Left colon (tissue), 2 donors: ENCODE data around the gene RNF141. TPM values are rescaled to one million over a fixed set of nuclear protein-coding genes. Genes with fewer than 3 reads are reported as not detected.

ENCODE experiments used
- ATAC-seq: fragments of 200-7000 bp; cut with Tn5 transposase; one replicate; pipeline ENCODE4 v1.9.1; 2020; ENCODE audit warnings: mild to moderate bottlenecking, moderate library complexity
- DNase-seq, 2 donors: peaks; one replicate each; pipeline ENCODE4 v3.0.0-alpha.2; 2020
- intact Hi-C, 2 donors: fragments of 100-400 bp; cut with DNase I in 1 of 2; cut with micrococcal nuclease in 1 of 2; formaldehyde crosslinking; loops; one replicate each; pipeline versions ENCODE4 v1.11.2 to v1.14.0; 2022; cut with DNase I, micrococcal nuclease
- total RNA-seq, 2 donors: library from RNA; stranded (reverse); fragmentation: NEBNext Ultra II Directional; extraction: Animal tissue kit (Norgen Biotek cat#: 25700); gene quantifications; one replicate each; pipeline ENCODE4 v1.2.1, GENCODE V29; 2021
- donor health status: DM: no; HTN: no; CAD: no.
- donor health status: DM: yes; HTN: yes; CAD: no.

Gene RNF141
- total RNA-seq, 2 donors from 2014 or later = 36.5 to 40.4 TPM

DNA sequence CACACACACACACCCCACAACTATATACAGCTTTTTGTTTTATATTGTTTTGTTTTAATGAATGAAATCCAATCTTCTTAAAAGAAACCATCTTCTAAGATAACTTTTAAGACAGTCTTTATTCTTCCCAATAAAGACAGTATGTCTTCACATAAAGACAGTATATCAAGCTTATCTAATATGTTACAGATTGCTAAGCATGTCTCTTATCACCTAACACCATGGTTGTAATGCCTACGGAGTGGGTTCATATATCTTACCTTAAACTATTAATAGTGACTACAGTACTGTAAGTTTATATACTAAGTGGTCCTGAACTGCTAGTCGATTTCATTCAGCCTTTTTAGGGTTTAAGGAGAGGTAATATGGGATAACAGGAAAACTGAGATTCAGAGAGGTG, 8.5 kb downstream of the RNF141 start:
- no peak for DNase-seq
- intact Hi-C loops = no loop called here
- ATAC-seq = no peak

DNA sequence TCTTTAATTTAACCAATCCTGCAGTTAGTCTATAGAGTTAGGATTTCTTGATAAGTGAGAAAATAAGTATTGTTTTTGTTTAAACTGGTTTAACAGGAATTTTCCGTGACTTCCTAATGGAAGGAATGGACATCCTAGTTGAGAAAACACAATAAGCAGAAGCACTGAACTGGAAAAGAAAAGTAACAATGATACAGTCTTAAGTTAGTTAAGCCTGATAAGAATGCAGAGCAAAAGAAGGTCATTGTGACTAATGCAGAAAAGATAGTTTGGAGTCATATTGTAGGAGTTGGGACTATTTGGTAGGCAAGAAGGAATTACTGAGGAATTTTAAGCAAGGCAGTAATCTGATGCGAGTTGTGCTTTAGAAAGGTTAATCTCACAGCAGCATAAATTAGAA, 11.7 kb downstream of the RNF141 start:
- intact Hi-C loops = no loop called here
- no peak for ATAC-seq
- DNase-seq = no peak

- no peak for DNase-seq
- peak; percentile 58 for ATAC-seq
- intact Hi-C loops = no loop called here
These were observed 12.9 kb downstream of the RNF141 start for GRCh38 chr11:10528121-10528520.

DNA sequence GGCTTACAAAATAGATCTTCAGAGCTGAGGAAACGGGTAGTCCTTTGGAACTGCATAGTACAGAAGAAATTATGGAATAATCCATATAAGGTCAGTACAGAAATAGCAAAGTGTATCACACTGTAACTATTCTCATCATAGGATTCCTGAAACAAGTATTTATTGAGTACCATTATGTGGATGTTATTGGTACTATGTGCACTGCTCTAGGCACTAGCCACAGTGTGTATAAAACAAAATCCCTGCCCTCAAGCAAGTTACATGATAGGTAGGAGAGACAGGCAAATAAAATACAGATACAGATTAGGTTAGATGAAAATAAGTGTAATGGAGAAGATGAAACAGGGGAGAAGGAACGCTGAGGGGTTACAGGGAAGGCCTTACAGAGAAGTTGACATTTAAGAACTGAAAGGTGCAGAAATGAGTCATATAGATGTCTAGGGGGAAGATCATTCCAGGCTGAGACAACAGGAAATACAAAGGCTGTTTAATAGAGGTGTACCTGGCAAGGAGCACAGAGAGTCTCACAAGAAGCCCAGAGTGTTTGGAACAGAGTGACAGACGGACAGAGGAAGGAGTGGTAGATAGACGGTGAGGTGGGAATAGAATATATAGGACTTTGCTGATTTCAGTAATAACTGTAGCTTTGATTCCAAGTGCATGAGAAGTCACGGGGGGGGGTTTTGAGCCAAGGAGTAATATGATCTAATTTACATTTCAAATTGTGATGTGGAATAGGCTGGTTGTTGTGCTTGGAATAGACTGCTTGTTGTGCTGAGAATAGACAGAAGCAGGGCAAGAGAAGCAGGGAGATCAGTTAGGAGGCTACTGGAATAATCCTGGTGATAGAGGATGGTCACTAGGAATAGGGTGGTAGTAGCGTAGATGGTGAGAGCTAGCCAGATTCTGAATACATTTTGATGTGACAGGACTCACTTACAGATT, 13.7 kb downstream of the RNF141 start:
- ATAC-seq (peak; percentile 87), DNase-seq (no peak)
- intact Hi-C loops = no loop called here

DNA sequence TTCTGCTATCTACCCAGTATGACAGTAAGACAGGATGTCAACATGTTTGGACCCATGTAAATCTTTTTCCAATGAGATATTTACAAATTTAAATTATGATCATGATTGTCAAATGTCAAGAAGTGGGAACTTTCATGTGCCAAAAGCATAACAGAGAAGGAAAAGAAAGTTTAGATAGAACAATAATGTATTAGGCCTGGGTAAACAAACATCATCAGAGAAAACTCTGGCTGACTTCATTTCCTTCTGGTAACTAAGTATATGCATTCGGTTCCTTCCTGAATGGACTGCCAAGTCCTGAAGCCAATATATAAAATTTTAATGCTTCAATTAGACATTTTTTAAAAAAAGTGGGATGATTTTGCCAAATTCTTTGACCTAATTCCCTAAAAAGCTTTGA, 16.5 kb downstream of the RNF141 start:
- DNase-seq (no peak), ATAC-seq (no peak)
- intact Hi-C loops = no loop called here

- intact Hi-C loops = no loop called here
- no peak for DNase-seq
- ATAC-seq = no peak
These were observed 18.1 kb downstream of the RNF141 start for GRCh38 chr11:10522921-10523320.

DNA sequence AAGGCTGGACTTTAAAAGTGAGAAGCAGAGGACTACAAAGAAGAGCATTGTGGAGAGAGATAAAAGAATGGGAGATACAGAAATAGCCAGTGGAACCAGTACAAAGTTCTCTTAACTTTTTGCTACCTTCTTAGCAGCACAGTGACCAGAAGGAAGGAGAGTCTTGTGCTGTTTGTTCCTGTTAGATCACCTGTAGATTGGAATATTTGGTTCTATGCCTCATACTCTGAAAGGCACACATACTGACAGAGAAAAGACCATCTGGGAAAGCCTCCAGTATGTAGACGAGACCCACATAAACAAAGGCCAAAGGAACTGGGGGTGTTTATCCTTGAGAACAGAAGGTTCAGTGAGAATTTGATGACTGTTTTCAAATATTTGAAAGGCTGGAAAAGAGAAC, 18.7 kb downstream of the RNF141 start:
- DNase-seq (no peak), ATAC-seq (no peak)
- intact Hi-C loops = no loop called here

GRCh38 chr11:10520562-10520961, 20.4 kb downstream of the RNF141 start:
- intact Hi-C loops = no loop called here
- DNase-seq (no peak), ATAC-seq (no peak)

- intact Hi-C loops = no loop called here
- no peak for DNase-seq
- no peak for ATAC-seq
These were observed 21.4 kb downstream of the RNF141 start for GRCh38 chr11:10519630-10520029.

GRCh38 chr11:10518891-10519290, 22.1 kb downstream of the RNF141 start:
- ATAC-seq = no peak
- no peak for DNase-seq
- intact Hi-C loops = no loop called here

DNA sequence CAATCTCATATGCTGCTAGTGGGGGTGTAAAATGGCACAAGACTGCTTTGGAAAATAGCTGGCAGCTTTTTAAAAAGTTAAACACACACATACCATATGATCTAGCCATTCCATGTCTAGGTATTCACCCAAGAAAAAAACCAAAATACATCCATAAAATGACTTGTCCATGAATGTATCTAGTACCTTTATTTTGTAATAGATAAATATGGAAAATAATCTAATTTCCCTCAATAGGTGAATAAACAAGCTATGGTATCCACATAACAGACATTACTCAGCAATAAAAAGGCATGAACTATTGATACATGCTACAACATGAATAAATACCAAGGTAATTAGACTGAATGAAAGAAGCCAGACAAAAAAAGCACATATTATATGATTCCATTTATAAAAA, 22.9 kb downstream of the RNF141 start:
- ATAC-seq (no peak), DNase-seq (no peak)
- intact Hi-C loops = no loop called here

GRCh38 chr11:10515418-10515817, 25.6 kb downstream of the RNF141 start:
- DNase-seq (no peak), ATAC-seq (no peak)
- intact Hi-C loops = no loop called here

DNA sequence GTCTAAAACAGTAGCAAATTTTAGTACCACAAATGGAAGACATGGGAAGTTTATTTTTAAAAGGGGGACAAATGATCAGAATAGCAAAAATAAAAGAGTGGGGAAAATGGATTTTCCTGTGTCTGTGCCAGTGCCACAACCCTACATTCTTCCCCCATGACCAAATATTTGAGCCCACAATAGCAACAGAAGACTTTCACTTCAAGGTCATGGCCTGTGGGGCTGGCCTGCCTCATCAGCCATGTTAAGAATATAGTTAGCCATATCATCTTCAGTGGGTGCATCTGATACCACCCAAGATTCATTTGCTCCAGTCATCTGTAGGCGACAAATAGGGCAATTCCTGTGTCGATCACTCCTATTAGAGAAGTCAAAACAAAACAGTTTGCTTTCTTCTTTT, 26.3 kb downstream of the RNF141 start:
- ATAC-seq = no peak
- no peak for DNase-seq
- intact Hi-C loops = no loop called here

GRCh38 chr11:10514202-10514601, 26.8 kb downstream of the RNF141 start:
- no peak for DNase-seq
- no peak for ATAC-seq
- intact Hi-C loops = no loop called here

GRCh38 chr11:10511181-10511621, 29.8 kb downstream of the RNF141 start:
- ATAC-seq (no peak), DNase-seq (no peak)
- intact Hi-C loops = no loop called here

- intact Hi-C loops = no loop called here
- DNase-seq = no peak
- ATAC-seq = no peak
These were observed 35.0 kb downstream of the RNF141 start for GRCh38 chr11:10506008-10506370.

DNA sequence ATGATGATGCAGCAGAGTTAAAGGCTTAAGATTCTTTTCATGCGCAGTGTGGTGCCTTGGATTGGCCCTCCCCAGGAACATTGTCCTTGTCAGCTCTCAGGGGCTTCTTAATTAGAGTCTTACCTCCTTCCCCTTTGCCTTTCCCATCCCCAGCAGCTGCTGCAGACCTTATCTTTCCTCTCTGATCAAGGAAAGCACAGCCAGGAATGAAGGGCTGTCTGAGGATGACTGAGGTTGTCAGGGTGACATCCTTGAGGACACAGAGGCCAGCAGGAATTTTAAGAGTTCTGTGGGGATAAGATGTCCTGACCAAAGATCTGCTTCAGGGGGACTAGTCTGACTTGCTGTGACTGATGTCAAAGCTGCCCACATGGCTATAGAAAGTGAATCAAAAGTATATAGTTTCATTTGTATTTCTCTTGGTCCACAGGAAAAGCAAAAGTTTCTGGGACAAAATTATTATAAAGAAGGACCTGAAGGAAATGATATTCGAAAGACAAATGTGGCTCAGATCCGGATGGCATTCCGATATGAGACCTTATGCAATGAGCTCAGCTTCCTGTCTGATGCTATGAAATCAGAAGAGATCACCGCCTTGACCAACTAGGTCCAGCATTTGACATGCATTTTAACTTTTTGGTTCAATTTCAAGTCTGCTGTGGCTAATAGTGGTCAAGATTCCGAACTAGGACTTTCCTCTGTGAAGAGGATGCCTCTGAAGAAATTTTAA, 35.5 kb downstream of the RNF141 start:
- DNase-seq (no peak), ATAC-seq (no peak)
- intact Hi-C loops = no loop called here

- intact Hi-C loops = no loop called here
- no peak for DNase-seq
- no peak for ATAC-seq
These were observed 36.5 kb downstream of the RNF141 start for GRCh38 chr11:10504490-10504889.

DNA sequence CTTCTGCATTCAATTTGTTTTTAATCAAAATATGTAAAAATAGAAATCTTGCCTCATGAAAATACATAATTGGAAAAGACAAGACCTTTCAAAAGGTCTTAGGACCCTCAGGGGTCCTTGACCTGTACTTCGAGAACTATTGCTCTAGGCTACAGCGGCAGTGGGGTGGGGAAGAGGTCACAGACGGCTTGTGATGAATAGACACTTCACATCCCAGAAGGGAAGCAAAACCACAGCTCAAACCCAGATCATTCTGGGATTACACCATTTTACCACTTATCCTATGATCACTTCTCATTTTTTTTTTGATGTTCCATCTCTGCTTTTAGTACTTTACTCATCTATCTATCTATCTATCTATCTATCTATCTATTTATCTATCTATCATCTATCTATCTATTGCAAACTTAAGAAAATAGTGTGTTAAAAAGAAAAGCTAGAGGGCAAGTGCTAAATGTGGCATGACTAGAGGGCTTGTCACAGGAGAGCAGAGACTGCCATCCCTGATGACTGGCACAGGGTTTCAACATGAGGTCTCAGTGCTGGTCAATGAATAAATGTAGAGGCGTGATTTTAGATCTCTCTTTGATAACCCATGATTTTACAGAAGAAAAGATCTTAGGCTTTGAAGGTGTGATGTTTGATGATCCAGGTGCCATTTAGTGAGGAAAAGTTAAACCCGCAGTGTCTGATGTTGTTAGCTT, 37.1 kb downstream of the RNF141 start:
- DNase-seq (no peak), ATAC-seq (no peak)
- intact Hi-C loops = no loop called here

- intact Hi-C loops = no loop called here
- ATAC-seq = no peak
- no peak for DNase-seq
These were observed 37.8 kb downstream of the RNF141 start for GRCh38 chr11:10503221-10503620.
